Measurements from ENCODE around the gene UNC5A.

The UNC5A gene

DNA sequence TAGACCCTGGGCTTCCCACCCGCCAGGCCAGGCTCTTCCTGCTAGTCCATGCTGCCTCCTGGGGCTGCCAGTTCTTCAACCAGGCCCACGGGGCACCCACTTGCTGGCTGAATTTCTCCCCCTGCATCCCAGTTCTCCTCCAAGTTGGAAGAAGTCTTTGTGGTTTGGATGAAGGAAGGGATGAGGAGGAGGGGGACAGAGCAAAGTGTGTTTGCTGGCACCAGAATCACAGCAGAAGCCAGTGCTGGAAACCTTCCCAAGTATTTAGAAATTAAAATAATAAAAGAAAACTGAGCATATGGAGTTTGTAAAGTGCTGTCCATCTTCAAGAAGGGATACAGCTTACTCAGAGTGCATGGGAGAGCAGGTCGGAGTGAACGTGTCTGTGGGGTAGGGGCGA, 19.4 kb upstream of the UNC5A start:
- no peak for DNase-seq (ENCODE audit: low spot score)
- TF ChIP-seq, protein P1, sequence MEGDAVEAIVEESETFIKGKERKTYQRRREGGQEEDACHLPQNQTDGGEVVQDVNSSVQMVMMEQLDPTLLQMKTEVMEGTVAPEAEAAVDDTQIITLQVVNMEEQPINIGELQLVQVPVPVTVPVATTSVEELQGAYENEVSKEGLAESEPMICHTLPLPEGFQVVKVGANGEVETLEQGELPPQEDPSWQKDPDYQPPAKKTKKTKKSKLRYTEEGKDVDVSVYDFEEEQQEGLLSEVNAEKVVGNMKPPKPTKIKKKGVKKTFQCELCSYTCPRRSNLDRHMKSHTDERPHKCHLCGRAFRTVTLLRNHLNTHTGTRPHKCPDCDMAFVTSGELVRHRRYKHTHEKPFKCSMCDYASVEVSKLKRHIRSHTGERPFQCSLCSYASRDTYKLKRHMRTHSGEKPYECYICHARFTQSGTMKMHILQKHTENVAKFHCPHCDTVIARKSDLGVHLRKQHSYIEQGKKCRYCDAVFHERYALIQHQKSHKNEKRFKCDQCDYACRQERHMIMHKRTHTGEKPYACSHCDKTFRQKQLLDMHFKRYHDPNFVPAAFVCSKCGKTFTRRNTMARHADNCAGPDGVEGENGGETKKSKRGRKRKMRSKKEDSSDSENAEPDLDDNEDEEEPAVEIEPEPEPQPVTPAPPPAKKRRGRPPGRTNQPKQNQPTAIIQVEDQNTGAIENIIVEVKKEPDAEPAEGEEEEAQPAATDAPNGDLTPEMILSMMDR (IDR thresholded peaks at IDR 0.05; ENCODE audit: extremely low read depth, missing control alignments), result no peak

DNA sequence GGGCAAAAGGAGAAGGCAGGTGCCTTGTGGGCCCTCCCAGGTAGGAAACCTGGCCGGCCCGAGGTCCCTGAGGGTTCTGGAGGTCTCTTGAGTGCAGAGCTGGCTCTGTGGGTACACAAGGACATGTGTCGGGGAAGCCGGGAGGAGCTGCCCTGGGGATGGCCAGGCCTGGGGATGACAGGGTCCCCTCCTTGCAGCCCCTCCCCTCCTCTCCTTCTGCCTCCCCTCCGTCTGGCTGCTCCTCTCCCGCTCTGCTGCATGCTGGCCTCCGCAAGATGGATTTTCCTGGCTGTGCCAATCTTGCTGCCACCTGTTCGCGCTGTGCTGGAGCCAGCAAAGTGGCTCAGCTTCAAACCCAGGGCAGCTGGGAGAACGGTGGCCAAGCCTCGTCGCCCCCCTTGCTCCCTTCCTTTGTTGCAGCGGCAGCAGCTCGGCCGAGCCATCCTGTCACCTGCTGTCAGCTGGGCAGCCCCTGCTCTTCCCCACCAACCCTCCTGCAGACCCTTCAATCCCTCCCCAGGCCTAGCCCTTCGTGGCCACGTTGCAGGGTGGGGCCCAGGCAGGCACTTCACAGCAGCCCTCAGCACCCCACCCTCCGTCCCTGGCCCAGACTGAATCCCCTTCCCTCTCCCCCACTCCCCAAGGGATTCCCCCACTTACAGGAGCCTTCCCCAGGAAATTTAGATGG, 17.6 kb upstream of the UNC5A start:
- TF ChIP-seq, protein P1 (IDR thresholded peaks at IDR 0.05; ENCODE audit: extremely low read depth, missing control alignments), result no peak
- no peak for DNase-seq (ENCODE audit: low spot score)

DNA sequence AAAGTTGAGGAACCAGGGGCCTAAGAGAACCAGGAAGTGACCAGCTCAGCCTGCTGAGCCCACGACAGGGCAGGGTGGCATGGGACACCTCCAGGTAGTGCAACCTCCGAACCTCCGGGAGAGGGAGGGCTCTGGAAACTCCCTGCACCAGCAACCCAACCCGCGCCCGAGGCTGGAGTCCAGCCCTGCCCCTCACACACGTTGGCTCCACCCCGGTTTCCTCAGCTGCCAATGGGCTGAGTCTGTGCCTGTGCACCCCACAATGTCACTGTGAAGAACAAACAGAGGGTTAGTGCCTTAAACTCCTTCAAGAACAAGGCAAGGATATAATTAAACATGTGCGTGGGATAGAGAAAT, 17.0 kb upstream of the UNC5A start:
- DNase-seq (ENCODE audit: low spot score), result no peak
- TF ChIP-seq, protein P1 (IDR thresholded peaks at IDR 0.05; ENCODE audit: extremely low read depth, missing control alignments), result no peak

DNA sequence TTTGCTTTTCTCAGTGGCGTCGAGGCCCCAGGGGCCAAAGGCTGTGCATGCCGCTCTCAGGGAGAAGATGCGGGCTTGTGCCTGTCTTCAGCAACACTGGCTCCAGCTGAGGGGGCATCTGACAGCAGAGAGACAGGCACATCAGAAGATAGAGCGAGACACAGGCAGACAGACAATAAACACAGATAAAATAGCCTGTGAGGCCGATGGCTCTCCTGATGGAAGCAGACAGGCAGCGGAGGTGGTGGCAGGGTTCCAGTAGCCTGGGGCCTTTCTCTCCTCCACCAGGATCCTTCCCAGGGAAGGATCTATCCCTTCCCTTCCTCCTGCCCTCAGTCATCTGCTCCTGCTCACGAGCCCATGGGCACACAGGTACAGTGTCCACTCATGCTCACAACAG, 16.6 kb upstream of the UNC5A start:
- TF ChIP-seq, protein P1 (IDR thresholded peaks at IDR 0.05; ENCODE audit: extremely low read depth, missing control alignments), result no peak
- no peak for DNase-seq (ENCODE audit: low spot score)

DNA sequence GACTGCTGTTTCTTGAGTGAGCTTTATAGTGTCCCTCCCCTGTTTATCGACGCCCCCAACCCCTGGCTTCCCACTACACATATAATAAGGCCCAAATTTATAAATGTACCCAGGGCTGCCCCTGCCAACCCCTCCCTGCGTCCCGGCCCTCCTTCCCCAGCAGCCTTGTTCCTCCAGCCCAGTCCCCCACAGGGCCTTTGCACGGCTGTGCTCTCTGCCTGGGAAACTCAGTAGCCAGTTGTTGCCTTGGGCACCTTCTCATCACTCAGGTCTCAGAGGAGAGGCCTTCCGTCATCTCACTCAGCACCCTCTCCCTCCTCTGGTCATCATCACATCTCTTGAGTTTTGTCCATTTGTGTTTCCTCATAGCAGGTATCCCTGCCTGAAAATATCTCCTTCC, 15.8 kb upstream of the UNC5A start:
- TF ChIP-seq, protein P1 (IDR thresholded peaks at IDR 0.05; ENCODE audit: extremely low read depth, missing control alignments), result no peak
- no peak for DNase-seq (ENCODE audit: low spot score)

DNA sequence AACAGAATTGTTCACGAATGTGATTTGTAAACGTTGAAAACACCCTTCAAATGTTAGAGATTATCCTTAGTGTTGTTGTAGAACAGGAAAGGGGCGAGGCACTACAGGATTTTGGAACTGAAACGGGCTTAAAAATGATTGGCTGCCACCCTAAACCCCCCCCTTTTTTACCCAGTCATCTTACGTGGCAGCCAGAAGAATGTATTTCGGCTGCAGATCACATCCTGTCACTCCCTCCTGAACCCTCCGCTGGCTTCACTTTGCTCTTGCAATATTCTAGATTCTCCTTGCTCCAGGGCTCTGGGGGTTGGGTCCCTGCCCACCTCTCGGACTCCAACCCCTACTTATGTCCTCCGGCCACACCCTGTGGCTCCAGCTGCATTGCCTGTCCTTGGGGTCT, 13.9 kb upstream of the UNC5A start:
- no peak for DNase-seq (ENCODE audit: low spot score)
- TF ChIP-seq, protein P1 (IDR thresholded peaks at IDR 0.05; ENCODE audit: extremely low read depth, missing control alignments), result no peak

DNA sequence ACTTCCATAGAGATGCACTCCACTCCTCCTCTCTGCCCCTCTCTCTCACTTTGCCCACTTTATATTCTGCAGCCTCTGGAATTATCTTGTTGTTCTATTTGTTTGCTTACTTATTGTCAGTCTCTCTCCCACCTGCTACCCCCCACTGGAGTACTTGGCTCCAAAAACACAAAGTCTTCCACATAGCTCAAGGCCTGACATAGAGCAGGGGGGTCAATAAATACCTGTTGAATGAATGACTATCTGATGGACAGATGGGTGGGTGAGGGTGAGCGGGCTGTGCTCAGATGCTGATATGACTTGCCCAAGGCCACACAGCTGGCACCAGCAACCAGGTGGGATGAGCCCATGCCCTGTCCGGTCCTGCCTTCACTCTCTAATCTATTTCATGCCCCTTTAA, 13.4 kb upstream of the UNC5A start:
- no peak for DNase-seq (ENCODE audit: low spot score)
- TF ChIP-seq, protein P1 (IDR thresholded peaks at IDR 0.05; ENCODE audit: extremely low read depth, missing control alignments), result no peak
